ENCODE measurements around the gene INSIG1. TPM values are rescaled to one million over a fixed set of nuclear protein-coding genes. Genes with fewer than 3 reads are reported as not detected.

INSIG1 gene
- total RNA-seq, 1 experiment from 2014 or later: 53.4 TPM

DNA sequence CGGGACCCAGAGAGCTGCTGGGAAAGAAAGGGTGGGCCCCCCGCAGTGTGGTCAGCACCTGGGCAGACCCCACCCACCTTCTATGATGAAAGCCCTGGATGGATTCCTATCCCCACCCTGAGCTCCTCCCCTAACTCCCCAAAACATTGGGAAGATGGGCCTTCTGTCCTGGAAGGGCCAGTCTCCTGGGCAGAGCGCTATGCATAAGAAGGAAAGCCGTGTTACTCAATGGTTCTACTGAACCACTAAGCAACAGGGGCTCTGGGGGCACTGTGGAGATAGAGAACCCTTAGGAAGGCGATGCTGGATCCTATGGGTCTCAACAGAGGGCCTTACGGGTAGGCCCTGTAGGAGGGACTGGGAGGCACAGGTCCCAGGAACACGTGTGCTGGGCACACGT, 30.7 kb upstream of the INSIG1 start:
- intact Hi-C loops (cut with micrococcal nuclease; ENCODE audit: unreplicated experiment): no loop called here
- Histone ChIP-seq H3K36me3 (ENCODE audit: insufficient read depth, low read length, poor library complexity, severe bottlenecking) (no peaks in the 10 kb centered on the region), H3K9me3 (ENCODE audit: low read depth, low read length, poor library complexity, severe bottlenecking) (no peaks in the 10 kb centered on the region), H3K4me3 (ENCODE audit: low read depth, low read length, poor library complexity, severe bottlenecking) (no peak overlapping the region), H3K27ac (ENCODE audit: low read depth, low read length, poor library complexity, severe bottlenecking) (no peak overlapping the region), H3K4me1 (ENCODE audit: insufficient read depth, low read length, poor library complexity, severe bottlenecking) (no peaks in the 10 kb centered on the region), H3K27me3 (replicated peaks; ENCODE audit: insufficient read depth, low read depth, low read length, poor library complexity) (no peaks in the 10 kb centered on the region)
- ChIA-PET CTCF (no interaction called here), POLR2A (ENCODE audit: low non-redundant PET) (no interaction called here)
- TF ChIP-seq EZH2 (IDR thresholded peaks at IDR 0.05; ENCODE audit: borderline replicate concordance, low read depth, low read length, poor library complexity, severe bottlenecking): no peak
- TF ChIP-seq CTCF (conservative IDR thresholded peaks at IDR 0.05; ENCODE audit: low read depth, low read length): no peak
- no TSS peak for BruUV-seq (replicated peaks)
- DNase-seq (ENCODE audit: low spot score): no peak

- Histone ChIP-seq H3K27me3 (replicated peaks; ENCODE audit: insufficient read depth, low read depth, low read length, poor library complexity) (peaks cover under 1% of the 10 kb centered on the region), H3K4me3 (ENCODE audit: low read depth, low read length, poor library complexity, severe bottlenecking) (no peak overlapping the region), H3K9me3 (ENCODE audit: low read depth, low read length, poor library complexity, severe bottlenecking) (no peaks in the 10 kb centered on the region), H3K27ac (ENCODE audit: low read depth, low read length, poor library complexity, severe bottlenecking) (no peak overlapping the region), H3K4me1 (ENCODE audit: insufficient read depth, low read length, poor library complexity, severe bottlenecking) (no peaks in the 10 kb centered on the region), H3K36me3 (ENCODE audit: insufficient read depth, low read length, poor library complexity, severe bottlenecking) (no peaks in the 10 kb centered on the region)
- TF ChIP-seq EZH2 (IDR thresholded peaks at IDR 0.05; ENCODE audit: borderline replicate concordance, low read depth, low read length, poor library complexity, severe bottlenecking): no peak
- TF ChIP-seq CTCF (conservative IDR thresholded peaks at IDR 0.05; ENCODE audit: low read depth, low read length): no peak
- BruUV-seq (replicated peaks): no TSS peak
- CTCF ChIA-PET: no interaction called here
- DNase-seq (ENCODE audit: low spot score): no peak
- POLR2A ChIA-PET (ENCODE audit: low non-redundant PET): no interaction called here
- intact Hi-C loops (cut with micrococcal nuclease; ENCODE audit: unreplicated experiment): no loop called here
Observed at GRCh38 chr7:155267436-155267835, 30.2 kb upstream of the INSIG1 start.

DNA sequence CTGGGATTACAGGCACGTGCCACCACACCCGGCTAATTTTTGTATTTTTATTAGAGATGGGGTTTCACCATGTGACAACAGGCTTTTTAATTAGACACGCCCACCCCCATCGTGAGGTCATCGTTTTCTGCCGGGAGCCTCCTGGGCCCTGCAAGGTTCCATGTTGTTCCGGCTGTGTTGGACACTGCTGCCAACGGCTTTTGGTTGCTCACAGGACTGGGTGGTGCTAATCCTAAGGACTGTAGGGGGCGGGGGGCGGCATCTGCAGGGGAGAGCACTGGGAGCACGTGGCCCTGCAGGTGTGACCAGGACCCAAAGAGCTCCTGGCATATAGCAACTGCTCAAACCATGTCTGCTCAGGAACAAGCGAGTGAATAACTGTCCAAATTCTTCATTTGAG, 29.5 kb upstream of the INSIG1 start:
- Histone ChIP-seq H3K4me1 (ENCODE audit: insufficient read depth, low read length, poor library complexity, severe bottlenecking) (no peaks in the 10 kb centered on the region), H3K27me3 (replicated peaks; ENCODE audit: insufficient read depth, low read depth, low read length, poor library complexity) (peaks cover 3% of the 10 kb centered on the region), H3K9me3 (ENCODE audit: low read depth, low read length, poor library complexity, severe bottlenecking) (no peaks in the 10 kb centered on the region), H3K36me3 (ENCODE audit: insufficient read depth, low read length, poor library complexity, severe bottlenecking) (no peaks in the 10 kb centered on the region), H3K27ac (ENCODE audit: low read depth, low read length, poor library complexity, severe bottlenecking) (no peak overlapping the region), H3K4me3 (ENCODE audit: low read depth, low read length, poor library complexity, severe bottlenecking) (no peak overlapping the region)
- ChIA-PET POLR2A (ENCODE audit: low non-redundant PET) (no interaction called here), CTCF (no interaction called here)
- no peak for DNase-seq (ENCODE audit: low spot score)
- TF ChIP-seq CTCF (conservative IDR thresholded peaks at IDR 0.05; ENCODE audit: low read depth, low read length): no peak
- no peak for TF ChIP-seq EZH2 (IDR thresholded peaks at IDR 0.05; ENCODE audit: borderline replicate concordance, low read depth, low read length, poor library complexity, severe bottlenecking)
- intact Hi-C loops (cut with micrococcal nuclease; ENCODE audit: unreplicated experiment): no loop called here
- no TSS peak for BruUV-seq (replicated peaks)
